SH-SY5Y (cell line): ENCODE measurements around the gene SLC22A1.

Experiments used
- GATA2 ChIP-seq: IDR thresholded peaks from 2 replicates; pipeline ENCODE4 v1.6.1; 2011; ENCODE audit warnings: mild to moderate bottlenecking, low read depth, low read length
- GATA3 ChIP-seq: IDR thresholded peaks from 2 replicates; pipeline ENCODE4 v1.6.1; 2011; ENCODE audit warnings: low read depth, mild to moderate bottlenecking, low read length, moderate library complexity

- TF ChIP-seq GATA2 (no peak), GATA3 (no peak)
These were observed 56.7 kb downstream of the SLC22A1 start for GRCh38 chr6:160178271-160178670.
